Measurements from ENCODE around the gene FHOD3.

The FHOD3 gene

GRCh38 chr18:36766836-36767235 is 469.3 kb downstream of the FHOD3 start:
- H3K9ac ChIP-seq (ENCODE audit: low read depth, low read length): no peak overlapping the region
- no peaks in the 10 kb centered on the region for H3K36me3 ChIP-seq (ENCODE audit: insufficient read depth, low read length)
- no peaks in the 10 kb centered on the region for H3K9me3 ChIP-seq (ENCODE audit: control insufficient read depth, insufficient read depth, low read length)
- H3K4me1 ChIP-seq (ENCODE audit: insufficient read depth, low read length): 0 out of 2 replicates have a peak, but pooled peaks cover 5% of the 10 kb centered on the region

DNA sequence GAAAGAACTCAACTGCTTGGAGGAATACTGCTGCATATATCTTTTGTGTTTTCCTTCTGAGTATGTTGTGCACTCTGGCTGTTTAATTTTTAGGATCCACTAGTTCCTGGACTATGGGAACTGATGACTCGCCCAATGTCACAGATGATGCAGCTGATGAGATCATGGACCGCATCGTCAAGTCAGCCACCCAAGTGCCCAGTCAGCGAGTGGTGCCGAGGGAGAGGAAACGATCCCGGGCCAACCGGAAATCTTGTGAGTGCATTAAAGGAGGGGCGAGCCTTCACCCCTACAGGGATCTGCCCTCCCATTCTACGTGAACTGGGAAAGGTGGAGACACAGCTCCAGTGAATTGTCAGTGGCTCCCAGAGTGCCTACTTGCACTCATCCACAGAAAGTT is 471.7 kb downstream of the FHOD3 start:
- H3K4me1 ChIP-seq (ENCODE audit: insufficient read depth, low read length): peaks cover 7% of the 10 kb centered on the region
- H3K36me3 ChIP-seq (ENCODE audit: insufficient read depth, low read length): no peaks in the 10 kb centered on the region
- no peak overlapping the region for H3K9ac ChIP-seq (ENCODE audit: low read depth, low read length)
- no peaks in the 10 kb centered on the region for H3K9me3 ChIP-seq (ENCODE audit: control insufficient read depth, insufficient read depth, low read length)

GRCh38 chr18:36769611-36770314 is 472.2 kb downstream of the FHOD3 start:
- Histone ChIP-seq H3K9ac (ENCODE audit: low read depth, low read length) (no peak overlapping the region), H3K4me1 (ENCODE audit: insufficient read depth, low read length) (peaks cover 10% of the 10 kb centered on the region), H3K9me3 (ENCODE audit: control insufficient read depth, insufficient read depth, low read length) (no peaks in the 10 kb centered on the region), H3K36me3 (ENCODE audit: insufficient read depth, low read length) (no peaks in the 10 kb centered on the region)

DNA sequence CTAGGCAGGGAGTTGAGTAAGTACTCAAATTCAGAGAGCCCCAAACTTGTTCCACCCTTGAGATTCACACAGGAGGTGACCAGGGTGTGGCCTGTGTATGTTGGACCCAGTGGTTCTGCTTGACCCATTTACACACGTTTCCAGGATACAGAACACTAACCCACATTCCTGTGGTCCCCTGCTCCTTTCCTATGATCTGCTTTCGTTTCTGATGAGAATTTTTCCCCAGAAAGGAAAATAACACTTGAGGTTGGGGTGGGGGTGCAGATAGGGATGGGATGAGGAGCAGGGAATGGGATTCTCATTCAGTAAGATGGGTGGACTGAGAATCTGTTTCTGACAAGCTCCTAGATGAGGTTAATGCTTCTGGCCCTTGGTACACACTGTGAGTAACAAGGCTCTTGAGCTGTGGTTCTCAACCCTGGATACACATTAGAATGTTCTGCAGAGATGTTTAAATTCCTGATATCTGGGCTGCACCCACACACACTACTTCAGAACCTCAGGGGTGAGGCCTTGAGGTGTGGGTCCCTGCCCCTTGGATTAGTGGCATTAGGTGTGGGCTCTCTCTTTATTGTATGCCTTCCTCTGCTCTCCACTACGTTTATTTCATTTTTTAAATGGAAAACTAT is 472.9 kb downstream of the FHOD3 start:
- no peaks in the 10 kb centered on the region for H3K36me3 ChIP-seq (ENCODE audit: insufficient read depth, low read length)
- no peak overlapping the region for H3K9ac ChIP-seq (ENCODE audit: low read depth, low read length)
- H3K4me1 ChIP-seq (ENCODE audit: insufficient read depth, low read length): peaks cover 10% of the 10 kb centered on the region
- H3K9me3 ChIP-seq (ENCODE audit: control insufficient read depth, insufficient read depth, low read length): no peaks in the 10 kb centered on the region

GRCh38 chr18:36771245-36771644 is 473.7 kb downstream of the FHOD3 start:
- Histone ChIP-seq H3K4me1 (ENCODE audit: insufficient read depth, low read length) (peaks cover 10% of the 10 kb centered on the region), H3K9ac (ENCODE audit: low read depth, low read length) (no peak overlapping the region), H3K36me3 (ENCODE audit: insufficient read depth, low read length) (no peaks in the 10 kb centered on the region), H3K9me3 (ENCODE audit: control insufficient read depth, insufficient read depth, low read length) (no peaks in the 10 kb centered on the region)

- Histone ChIP-seq H3K4me1 (ENCODE audit: insufficient read depth, low read length) (peaks cover 10% of the 10 kb centered on the region), H3K9me3 (ENCODE audit: control insufficient read depth, insufficient read depth, low read length) (no peaks in the 10 kb centered on the region), H3K9ac (ENCODE audit: low read depth, low read length) (no peak overlapping the region), H3K36me3 (ENCODE audit: insufficient read depth, low read length) (no peaks in the 10 kb centered on the region)
These were observed 474.8 kb downstream of the FHOD3 start for GRCh38 chr18:36772241-36772723.

DNA sequence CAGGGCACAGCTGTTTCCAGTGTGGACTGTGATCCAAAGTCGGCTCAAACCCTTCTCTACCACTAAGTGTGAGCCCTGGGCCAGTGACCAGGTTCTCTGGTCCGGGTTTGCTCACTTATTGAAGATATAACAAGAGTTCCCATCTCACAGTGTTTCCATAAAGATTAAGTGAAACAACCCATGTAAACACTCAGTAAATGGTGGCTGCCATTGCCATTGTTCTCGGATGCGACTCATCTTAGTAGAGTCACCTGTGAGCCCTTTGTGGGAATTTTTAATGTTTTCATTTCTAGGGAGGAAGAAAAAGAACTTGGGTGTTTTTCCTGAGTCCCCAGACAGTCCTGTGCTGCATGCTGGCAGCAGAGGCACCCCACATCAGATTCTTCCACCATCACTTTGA is 477.9 kb downstream of the FHOD3 start:
- Histone ChIP-seq H3K4me1 (ENCODE audit: insufficient read depth, low read length) (peaks cover 10% of the 10 kb centered on the region), H3K9me3 (ENCODE audit: control insufficient read depth, insufficient read depth, low read length) (no peaks in the 10 kb centered on the region), H3K9ac (ENCODE audit: low read depth, low read length) (no peak overlapping the region), H3K36me3 (ENCODE audit: insufficient read depth, low read length) (no peaks in the 10 kb centered on the region)

DNA sequence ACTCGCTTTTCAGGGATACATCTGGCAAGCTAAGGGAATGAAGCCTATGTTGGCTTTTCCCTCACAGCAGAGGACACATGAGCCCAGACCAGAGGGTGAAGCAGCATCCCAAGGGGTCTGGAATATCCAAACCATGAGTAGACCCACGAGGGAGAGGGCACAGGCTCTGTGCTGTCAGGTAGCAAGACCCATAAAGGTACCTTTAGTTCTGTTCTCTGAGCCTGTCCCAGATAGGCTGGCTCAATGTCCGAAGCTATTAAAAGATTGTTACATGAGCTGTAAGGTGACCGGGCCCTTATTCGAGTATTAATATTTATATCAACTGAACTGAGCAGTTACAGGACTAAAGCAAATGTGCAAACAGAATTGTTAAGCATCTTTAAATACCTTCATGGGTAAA is 479.1 kb downstream of the FHOD3 start:
- Histone ChIP-seq H3K9ac (ENCODE audit: low read depth, low read length) (no peak overlapping the region), H3K9me3 (ENCODE audit: control insufficient read depth, insufficient read depth, low read length) (no peaks in the 10 kb centered on the region), H3K36me3 (ENCODE audit: insufficient read depth, low read length) (no peaks in the 10 kb centered on the region), H3K4me1 (ENCODE audit: insufficient read depth, low read length) (peaks cover 5% of the 10 kb centered on the region)

DNA sequence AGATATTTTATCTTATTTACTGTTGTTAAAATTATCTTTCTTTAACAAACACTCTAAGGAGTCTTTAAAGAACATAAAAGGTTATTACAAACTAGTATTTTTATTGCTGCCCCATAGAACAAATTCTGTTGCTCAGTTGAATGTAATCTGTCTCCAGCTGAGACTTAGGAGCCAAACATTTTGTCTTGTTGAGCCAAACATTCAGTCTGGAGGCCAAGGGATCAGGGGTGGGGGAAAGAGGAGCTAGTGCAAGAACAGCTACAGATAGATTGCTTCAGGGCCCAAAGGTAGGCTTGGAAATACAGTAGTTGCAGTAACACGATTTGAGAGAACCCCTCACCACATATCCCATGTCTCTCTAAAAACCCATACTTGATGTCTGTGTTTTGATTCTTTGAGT is 480.1 kb downstream of the FHOD3 start:
- Histone ChIP-seq H3K9ac (ENCODE audit: low read depth, low read length) (no peak overlapping the region), H3K36me3 (ENCODE audit: insufficient read depth, low read length) (no peaks in the 10 kb centered on the region), H3K9me3 (ENCODE audit: control insufficient read depth, insufficient read depth, low read length) (no peaks in the 10 kb centered on the region), H3K4me1 (ENCODE audit: insufficient read depth, low read length) (peaks cover 5% of the 10 kb centered on the region)

GRCh38 chr18:36780748-36781147 is 483.2 kb downstream of the FHOD3 start:
- H3K36me3 ChIP-seq (ENCODE audit: insufficient read depth, low read length): no peaks in the 10 kb centered on the region
- no peaks in the 10 kb centered on the region for H3K9me3 ChIP-seq (ENCODE audit: control insufficient read depth, insufficient read depth, low read length)
- no peaks in the 10 kb centered on the region for H3K4me1 ChIP-seq (ENCODE audit: insufficient read depth, low read length)
- no peak overlapping the region for H3K9ac ChIP-seq (ENCODE audit: low read depth, low read length)

GRCh38 chr18:36782710-36783109 is 485.2 kb downstream of the FHOD3 start:
- no peaks in the 10 kb centered on the region for H3K9me3 ChIP-seq (ENCODE audit: control insufficient read depth, insufficient read depth, low read length)
- no peaks in the 10 kb centered on the region for H3K4me1 ChIP-seq (ENCODE audit: insufficient read depth, low read length)
- H3K9ac ChIP-seq (ENCODE audit: low read depth, low read length): no peak overlapping the region
- no peaks in the 10 kb centered on the region for H3K36me3 ChIP-seq (ENCODE audit: insufficient read depth, low read length)

DNA sequence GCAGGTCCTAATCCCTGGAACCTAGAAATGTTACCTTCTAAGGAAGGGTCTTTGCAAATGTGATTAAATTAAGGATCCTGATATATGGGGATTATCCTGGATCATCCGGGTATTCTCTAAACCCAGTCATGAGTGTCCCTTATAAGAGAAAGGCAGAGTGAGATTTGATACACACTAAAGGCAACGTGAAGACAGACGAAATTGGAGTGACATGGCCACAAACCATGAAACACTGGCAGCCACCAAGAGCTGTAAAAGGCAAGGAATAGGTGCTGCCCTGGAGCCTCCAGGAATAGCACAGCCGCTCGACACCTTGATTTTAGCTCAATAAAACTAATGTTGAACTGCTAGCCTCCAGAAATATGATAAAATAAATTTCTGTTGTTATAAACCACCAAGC is 486.3 kb downstream of the FHOD3 start:
- Histone ChIP-seq H3K9me3 (ENCODE audit: control insufficient read depth, insufficient read depth, low read length) (no peaks in the 10 kb centered on the region), H3K9ac (ENCODE audit: low read depth, low read length) (no peak overlapping the region), H3K4me1 (ENCODE audit: insufficient read depth, low read length) (no peaks in the 10 kb centered on the region), H3K36me3 (ENCODE audit: insufficient read depth, low read length) (no peaks in the 10 kb centered on the region)

- Histone ChIP-seq H3K4me1 (ENCODE audit: insufficient read depth, low read length) (no peaks in the 10 kb centered on the region), H3K36me3 (ENCODE audit: insufficient read depth, low read length) (peaks cover 3% of the 10 kb centered on the region), H3K9me3 (ENCODE audit: control insufficient read depth, insufficient read depth, low read length) (0 out of 2 replicates have a peak, but pooled peaks cover 3% of the 10 kb centered on the region), H3K9ac (ENCODE audit: low read depth, low read length) (no peak overlapping the region)
These were observed 489.2 kb downstream of the FHOD3 start for GRCh38 chr18:36786686-36787085.

DNA sequence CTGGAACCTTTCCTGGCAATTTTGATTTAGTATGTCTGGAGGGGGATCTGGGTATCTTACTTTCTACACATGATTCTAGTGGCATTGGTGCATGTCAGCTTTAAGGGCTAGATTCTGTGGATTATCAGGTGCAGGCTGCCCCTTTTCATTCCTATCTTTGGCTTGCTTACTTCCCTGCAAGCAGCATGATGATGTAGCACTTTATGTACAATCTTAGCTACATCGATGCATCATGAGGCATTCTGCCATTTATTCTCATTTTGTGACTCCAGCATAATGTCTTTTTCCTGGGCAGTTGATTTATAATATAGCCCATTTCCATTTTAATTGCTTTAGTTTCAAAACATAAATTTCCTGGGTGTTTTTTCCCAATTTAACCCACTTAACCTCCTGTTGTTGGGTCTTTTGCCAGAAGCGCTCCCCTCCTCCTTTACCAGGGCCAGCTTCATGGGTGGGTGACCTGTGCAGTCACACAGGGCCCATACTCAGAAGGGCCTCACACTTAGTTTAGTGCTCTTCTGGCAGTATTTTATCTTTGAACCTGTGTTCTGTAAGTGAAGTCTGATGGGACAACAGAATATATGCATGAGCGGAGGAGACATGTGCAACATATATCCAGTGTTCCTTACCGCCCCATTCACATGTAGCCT is 495.2 kb downstream of the FHOD3 start:
- Histone ChIP-seq H3K9me3 (ENCODE audit: control insufficient read depth, insufficient read depth, low read length) (0 out of 2 replicates have a peak, but pooled peaks cover 3% of the 10 kb centered on the region), H3K36me3 (ENCODE audit: insufficient read depth, low read length) (peaks cover 13% of the 10 kb centered on the region), H3K9ac (ENCODE audit: low read depth, low read length) (no peak overlapping the region), H3K4me1 (ENCODE audit: insufficient read depth, low read length) (no peaks in the 10 kb centered on the region)
